ENCODE results near the gene PRKAR1B. TPM values are rescaled to one million over a fixed set of nuclear protein-coding genes. Genes with fewer than 3 reads are reported as not detected.

PRKAR1B gene
- total RNA-seq, 2 donors from 2014 or later, result 15.6 to 18.4 TPM

- H3K36me3 ChIP-seq, result no peaks in the 10 kb centered on the region
- DNase-seq (ENCODE audit: low spot score), result no peak
- no peak for ATAC-seq (ENCODE audit: insufficient number of reproducible peaks, low FRiP score, low read depth)
- no peak for TF ChIP-seq CTCF (IDR thresholded peaks at IDR 0.05)
- H3K9me3 ChIP-seq, result peaks cover 26% of the 10 kb centered on the region
- no peak overlapping the region for H3K27ac ChIP-seq
- no peaks in the 10 kb centered on the region for H3K4me1 ChIP-seq (ENCODE audit: control insufficient read depth in 1 of 2, low read depth in 2 of 2)
- no peak overlapping the region for H3K4me3 ChIP-seq
- H3K27me3 ChIP-seq (replicated peaks; ENCODE audit: insufficient read depth), result no peaks in the 10 kb centered on the region
These were observed 41.5 kb downstream of the PRKAR1B start for GRCh38 chr7:685540-685939.

- TF ChIP-seq CTCF (IDR thresholded peaks at IDR 0.05), result no peak
- Histone ChIP-seq H3K36me3 (no peaks in the 10 kb centered on the region), H3K27ac (no peak overlapping the region), H3K4me3 (no peak overlapping the region), H3K27me3 (replicated peaks; ENCODE audit: insufficient read depth) (no peaks in the 10 kb centered on the region), H3K4me1 (ENCODE audit: control insufficient read depth in 1 of 2, low read depth in 2 of 2) (no peaks in the 10 kb centered on the region), H3K9me3 (peaks cover 26% of the 10 kb centered on the region)
- no peak for DNase-seq (ENCODE audit: low spot score)
- ATAC-seq (ENCODE audit: insufficient number of reproducible peaks, low FRiP score, low read depth), result no peak
These were observed 42.7 kb downstream of the PRKAR1B start for GRCh38 chr7:684416-684815.

- TF ChIP-seq CTCF (IDR thresholded peaks at IDR 0.05), result no peak
- no peak for DNase-seq (ENCODE audit: low spot score)
- H3K27me3 ChIP-seq (replicated peaks; ENCODE audit: insufficient read depth), result no peaks in the 10 kb centered on the region
These were observed 43.4 kb downstream of the PRKAR1B start for GRCh38 chr7:683526-684205.

GRCh38 chr7:682810-683209 is 44.3 kb downstream of the PRKAR1B start:
- ATAC-seq (ENCODE audit: insufficient number of reproducible peaks, low FRiP score, low read depth) (no peak), DNase-seq (ENCODE audit: low spot score) (no peak)
- no peak for TF ChIP-seq CTCF (IDR thresholded peaks at IDR 0.05)
- H3K27ac ChIP-seq, result no peak overlapping the region
- H3K4me3 ChIP-seq, result no peak overlapping the region
- H3K27me3 ChIP-seq (replicated peaks; ENCODE audit: insufficient read depth), result no peaks in the 10 kb centered on the region
- no peaks in the 10 kb centered on the region for H3K4me1 ChIP-seq (ENCODE audit: control insufficient read depth in 1 of 2, low read depth in 2 of 2)
- H3K36me3 ChIP-seq, result no peaks in the 10 kb centered on the region
- peaks cover 12% of the 10 kb centered on the region for H3K9me3 ChIP-seq

More at GRCh38 chr7:683526-684205, 43.4 kb downstream of the PRKAR1B start:
- Histone ChIP-seq H3K9me3 (peaks cover 19% of the 10 kb centered on the region), H3K27ac (no peak overlapping the region), H3K4me1 (ENCODE audit: control insufficient read depth in 1 of 2, low read depth in 2 of 2) (no peaks in the 10 kb centered on the region), H3K4me3 (no peak overlapping the region), H3K36me3 (no peaks in the 10 kb centered on the region)
- ATAC-seq (ENCODE audit: insufficient number of reproducible peaks, low FRiP score, low read depth), result no peak

GRCh38 chr7:681551-682307 is 45.4 kb downstream of the PRKAR1B start:
- H3K27me3 ChIP-seq (replicated peaks; ENCODE audit: insufficient read depth), result no peaks in the 10 kb centered on the region
- DNase-seq (ENCODE audit: low spot score) (no peak), ATAC-seq (ENCODE audit: insufficient number of reproducible peaks, low FRiP score, low read depth) (no peak)
- no peaks in the 10 kb centered on the region for H3K36me3 ChIP-seq
- no peaks in the 10 kb centered on the region for H3K4me1 ChIP-seq (ENCODE audit: control insufficient read depth in 1 of 2, low read depth in 2 of 2)
- H3K27ac ChIP-seq, result no peak overlapping the region
- no peak overlapping the region for H3K4me3 ChIP-seq
- TF ChIP-seq CTCF (IDR thresholded peaks at IDR 0.05), result no peak
- H3K9me3 ChIP-seq, result peaks cover 12% of the 10 kb centered on the region

Measured in thoracic aorta (tissue), 2 donors.